GM19351 (cell line): Measurements from ENCODE around the gene MAPKAPK2.

ENCODE experiments used
- ATAC-seq: cut with Tn5 transposase; IDR thresholded peaks from one replicate; pipeline ENCODE4 v1.9.1; 2021; ENCODE audit warnings: mild to moderate bottlenecking, moderate library complexity; ENCODE audit not compliant: unreplicated experiment

Gene MAPKAPK2

GRCh38 chr1:206716870-206717673, 32.4 kb downstream of the MAPKAPK2 start:
- ATAC-seq, result peak; percentile 70

- peak; percentile 27 for ATAC-seq
Measured at GRCh38 chr1:206717674-206717989, 32.9 kb downstream of the MAPKAPK2 start.

- ATAC-seq, result peak; percentile 42
Measured at GRCh38 chr1:206719169-206719839, 34.6 kb downstream of the MAPKAPK2 start.

GRCh38 chr1:206721454-206721853, 36.7 kb downstream of the MAPKAPK2 start:
- no peak for ATAC-seq

- no peak for ATAC-seq
Measured at GRCh38 chr1:206722751-206723461, 38.2 kb downstream of the MAPKAPK2 start.

GRCh38 chr1:206723462-206723804, 38.7 kb downstream of the MAPKAPK2 start:
- no peak for ATAC-seq

- no peak for ATAC-seq
Measured at GRCh38 chr1:206723805-206724472, 39.2 kb downstream of the MAPKAPK2 start.

GRCh38 chr1:206725109-206725963, 40.6 kb downstream of the MAPKAPK2 start:
- no peak for ATAC-seq

- no peak for ATAC-seq
Measured at GRCh38 chr1:206727981-206728696, 43.4 kb downstream of the MAPKAPK2 start.

GRCh38 chr1:206728697-206728987, 43.9 kb downstream of the MAPKAPK2 start:
- no peak for ATAC-seq

- ATAC-seq, result no peak
Measured at GRCh38 chr1:206729050-206729449, 44.3 kb downstream of the MAPKAPK2 start.

- ATAC-seq, result no peak
Measured at GRCh38 chr1:206729507-206729906, 44.8 kb downstream of the MAPKAPK2 start.

GRCh38 chr1:206732508-206732907, 47.8 kb downstream of the MAPKAPK2 start:
- ATAC-seq, result no peak

GRCh38 chr1:206732992-206733391, 48.3 kb downstream of the MAPKAPK2 start:
- ATAC-seq, result no peak

- peak; percentile 29 for ATAC-seq
Measured at GRCh38 chr1:206734499-206735142, 49.9 kb downstream of the MAPKAPK2 start.

- ATAC-seq, result no peak
Measured at GRCh38 chr1:206735553-206736031, 50.9 kb downstream of the MAPKAPK2 start.

GRCh38 chr1:206736878-206737728, 52.4 kb downstream of the MAPKAPK2 start:
- no peak for ATAC-seq

GRCh38 chr1:206737729-206738201, 53.1 kb downstream of the MAPKAPK2 start:
- ATAC-seq, result no peak
